ENCODE measurements around the gene PTPRA.
A peak's percentile ranks its signal among the peaks of the same experiment; 100 is the strongest.

The PTPRA gene

DNA sequence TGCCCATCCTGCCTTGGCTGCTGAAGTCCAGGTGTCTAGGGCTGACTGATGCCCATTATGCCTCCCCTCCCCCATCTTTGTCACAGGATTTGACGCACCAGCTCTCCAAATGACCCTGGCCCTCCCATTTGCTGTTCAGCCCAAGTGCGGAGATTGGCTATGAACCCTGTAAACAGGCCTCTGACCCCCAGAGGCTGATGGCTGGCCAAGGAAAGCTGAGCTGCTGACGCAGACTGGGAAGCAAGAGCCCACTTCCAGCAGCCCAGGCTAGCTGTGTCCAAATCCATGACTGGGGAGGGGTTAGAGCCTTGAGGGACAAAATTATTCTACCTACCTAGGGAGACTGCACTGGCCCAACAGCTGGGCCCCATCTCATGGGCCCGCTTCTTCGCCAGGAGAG is 169.3 kb downstream of the PTPRA start:
- Histone ChIP-seq H3K27me3 (ENCODE audit: control insufficient read depth in 1 of 2, insufficient read depth in 2 of 2, low read length in 2 of 2) (no peaks in the 10 kb centered on the region), H3K9me3 (ENCODE audit: control insufficient read depth in 2 of 2, low read length in 2 of 2) (no peaks in the 10 kb centered on the region), H3K4me1 (ENCODE audit: control insufficient read depth, insufficient read depth, low read length) (peaks cover 35% of the 10 kb centered on the region), H3K4me3 (ENCODE audit: low read length in 2 of 2) (no peak overlapping the region), H3K27ac (ENCODE audit: low read length) (peak overlapping the region; percentile 55), H3K36me3 (ENCODE audit: control insufficient read depth in 2 of 2, insufficient read depth in 2 of 2, low read length in 2 of 2) (peaks cover 18 to 27% of the 10 kb centered on the region in 2 donors), H3K9ac (ENCODE audit: low read length in 2 of 2) (no peak overlapping the region)

DNA sequence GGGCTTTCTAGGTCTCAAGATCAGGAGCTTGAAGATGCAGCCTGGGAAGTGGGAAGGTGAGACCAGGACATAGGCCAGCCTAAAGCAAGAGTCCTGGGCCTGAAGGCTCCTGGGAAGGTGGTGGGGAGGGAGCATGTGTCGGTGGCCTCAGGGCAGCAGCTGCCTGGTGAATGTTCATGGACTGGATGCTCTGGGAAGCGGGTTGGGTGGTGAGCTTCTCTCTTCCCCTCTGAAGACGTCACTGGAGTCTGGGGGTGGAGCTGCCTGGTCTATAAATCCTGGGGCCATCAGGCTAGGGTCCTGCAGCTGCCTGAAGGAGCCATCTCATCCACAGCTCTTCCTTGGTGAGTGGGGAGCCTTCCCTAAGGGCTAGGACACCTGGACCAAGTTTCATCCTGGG is 170.0 kb downstream of the PTPRA start, which contains the start of gene GNRH2:
Gene GNRH2, plus strand, starts transcription at position 301 of the 400 bp plus-strand sequence. CDS start 793 bp downstream, outside the sequence.
- Histone ChIP-seq H3K4me3 (ENCODE audit: low read length in 2 of 2) (no peak within 1 kb of the TSS), H3K9ac (ENCODE audit: low read length in 2 of 2) (no peak within 1 kb of the TSS), H3K4me1 (ENCODE audit: control insufficient read depth, insufficient read depth, low read length) (peaks cover 38% of the 10 kb centered on the region), H3K27me3 (ENCODE audit: control insufficient read depth in 1 of 2, insufficient read depth in 2 of 2, low read length in 2 of 2) (no peaks in the 10 kb centered on the region), H3K9me3 (ENCODE audit: control insufficient read depth in 2 of 2, low read length in 2 of 2) (no peaks in the 10 kb centered on the region), H3K36me3 (ENCODE audit: control insufficient read depth in 2 of 2, insufficient read depth in 2 of 2, low read length in 2 of 2) (peaks cover 15 to 26% of the 10 kb centered on the region in 2 donors), H3K27ac (ENCODE audit: low read length) (peak within 1 kb of the TSS; percentile 81)

DNA sequence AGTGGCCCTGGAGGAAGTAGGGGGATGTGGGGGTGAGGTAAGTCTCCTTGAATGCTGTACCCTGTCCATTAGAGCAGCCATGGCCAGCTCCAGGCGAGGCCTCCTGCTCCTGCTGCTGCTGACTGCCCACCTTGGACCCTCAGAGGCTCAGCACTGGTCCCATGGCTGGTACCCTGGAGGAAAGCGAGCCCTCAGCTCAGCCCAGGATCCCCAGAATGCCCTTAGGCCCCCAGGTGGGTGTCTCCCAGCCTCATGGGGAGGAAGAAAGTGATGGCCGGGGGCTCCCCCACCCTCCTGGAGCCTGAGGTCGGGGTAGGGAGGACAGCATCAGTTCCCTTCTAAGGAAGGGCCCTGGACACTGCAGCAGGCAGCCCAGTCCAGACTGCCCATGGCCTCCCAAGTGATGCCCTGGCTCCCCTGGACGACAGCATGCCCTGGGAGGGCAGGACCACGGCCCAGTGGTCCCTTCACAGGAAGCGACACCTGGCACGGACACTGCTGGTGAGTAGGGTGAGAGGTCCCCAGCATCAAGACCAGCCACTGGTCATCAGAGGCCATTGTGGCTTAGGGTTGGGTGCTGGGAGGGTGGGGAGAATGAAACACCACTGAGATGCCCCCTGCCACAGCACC is 171.2 kb downstream of the PTPRA start:
- Histone ChIP-seq H3K9me3 (ENCODE audit: control insufficient read depth in 2 of 2, low read length in 2 of 2) (no peaks in the 10 kb centered on the region), H3K9ac (ENCODE audit: low read length in 2 of 2) (no peak overlapping the region), H3K4me3 (ENCODE audit: low read length in 2 of 2) (no peak overlapping the region), H3K36me3 (ENCODE audit: control insufficient read depth in 2 of 2, insufficient read depth in 2 of 2, low read length in 2 of 2) (peaks cover 6 to 24% of the 10 kb centered on the region in 2 donors), H3K27me3 (ENCODE audit: control insufficient read depth in 1 of 2, insufficient read depth in 2 of 2, low read length in 2 of 2) (no peaks in the 10 kb centered on the region), H3K4me1 (ENCODE audit: control insufficient read depth, insufficient read depth, low read length) (peaks cover 40% of the 10 kb centered on the region), H3K27ac (ENCODE audit: low read length) (peak overlapping the region; percentile 81)

DNA sequence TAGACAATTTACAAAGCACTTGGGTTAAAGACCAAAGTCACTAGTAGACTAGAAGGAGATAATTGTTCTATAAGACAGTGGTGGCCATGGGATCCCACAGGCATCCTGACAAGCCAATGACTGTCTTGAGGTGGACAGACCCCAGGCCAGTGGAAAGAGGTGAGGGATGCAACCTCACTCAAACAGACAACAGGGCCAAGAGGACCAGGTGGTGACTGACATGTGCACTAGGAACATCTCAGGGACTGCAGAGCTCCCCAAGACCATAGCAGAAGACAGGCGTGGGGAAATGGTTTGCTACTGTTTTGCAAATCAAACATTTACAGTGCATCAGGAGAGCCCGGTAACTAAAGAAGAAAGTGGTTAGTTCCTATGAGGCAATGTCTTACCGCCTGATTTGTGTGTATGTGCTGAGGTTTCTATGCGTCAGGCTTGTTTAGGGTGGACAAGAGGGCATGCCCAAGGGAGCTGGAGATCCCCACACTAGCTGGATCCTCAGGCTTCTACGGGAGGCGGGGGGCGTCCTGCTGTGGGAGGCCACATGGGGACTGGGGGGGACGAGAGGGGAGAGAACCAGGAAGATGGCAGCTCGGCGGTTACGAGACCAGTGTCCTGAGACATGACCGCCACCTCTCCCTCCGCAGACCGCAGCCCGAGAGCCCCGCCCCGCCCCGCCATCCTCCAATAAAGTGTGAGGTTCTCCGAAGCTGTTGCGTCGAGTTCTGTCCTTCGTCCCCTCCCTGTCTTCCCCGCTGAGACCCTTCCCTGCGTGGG is 171.9 kb downstream of the PTPRA start:
- H3K9ac ChIP-seq (ENCODE audit: low read length in 2 of 2), result peak overlapping the region; percentile 68 to 74
- H3K36me3 ChIP-seq (ENCODE audit: control insufficient read depth in 2 of 2, insufficient read depth in 2 of 2, low read length in 2 of 2), result peaks cover 14 to 24% of the 10 kb centered on the region in 2 donors
- H3K27me3 ChIP-seq (ENCODE audit: control insufficient read depth in 1 of 2, insufficient read depth in 2 of 2, low read length in 2 of 2), result no peaks in the 10 kb centered on the region
- no peaks in the 10 kb centered on the region for H3K9me3 ChIP-seq (ENCODE audit: control insufficient read depth in 2 of 2, low read length in 2 of 2)
- H3K4me1 ChIP-seq (ENCODE audit: control insufficient read depth, insufficient read depth, low read length), result peaks cover 44% of the 10 kb centered on the region
- H3K4me3 ChIP-seq (ENCODE audit: low read length in 2 of 2), result peak overlapping the region; percentile 78 to 88
- peak overlapping the region; percentile 81 for H3K27ac ChIP-seq (ENCODE audit: low read length)

DNA sequence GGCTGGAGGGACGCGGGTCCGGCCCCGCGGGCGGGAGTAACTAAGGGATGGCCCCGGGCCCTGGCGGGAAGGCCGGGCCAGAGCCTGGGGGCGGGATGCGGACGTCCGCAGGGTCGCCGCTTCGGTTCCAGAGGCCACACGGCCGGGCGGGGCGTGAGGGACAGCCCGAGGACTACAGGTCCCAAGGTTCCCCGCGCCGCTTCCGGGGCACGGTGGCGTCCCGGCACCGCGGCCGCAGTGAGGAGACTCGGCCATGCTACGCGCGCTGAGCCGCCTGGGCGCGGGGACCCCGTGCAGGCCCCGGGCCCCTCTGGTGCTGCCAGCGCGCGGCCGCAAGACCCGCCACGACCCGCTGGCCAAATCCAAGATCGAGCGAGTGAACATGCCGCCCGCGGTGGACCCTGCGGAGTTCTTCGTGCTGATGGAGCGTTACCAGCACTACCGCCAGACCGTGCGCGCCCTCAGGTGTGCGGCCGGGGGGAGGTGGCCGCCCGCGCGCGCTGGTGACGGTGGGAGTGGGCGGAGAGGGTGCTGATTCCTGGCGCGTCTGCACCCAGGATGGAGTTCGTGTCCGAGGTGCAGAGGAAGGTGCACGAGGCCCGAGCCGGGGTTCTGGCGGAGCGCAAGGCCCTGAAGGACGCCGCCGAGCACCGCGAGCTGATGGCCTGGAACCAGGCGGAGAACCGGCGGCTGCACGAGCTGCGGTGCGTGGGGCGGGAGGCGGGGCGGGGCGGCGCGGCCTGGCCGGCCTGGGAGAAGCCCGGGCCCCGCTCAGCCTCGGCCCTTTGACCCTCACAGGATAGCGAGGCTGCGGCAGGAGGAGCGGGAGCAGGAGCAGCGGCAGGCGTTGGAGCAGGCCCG is 172.8 kb downstream of the PTPRA start, which contains the start of gene MRPS26:
Gene MRPS26, plus strand, starts transcription at position 237 of the 861 bp plus-strand sequence. Its CDS starts 17 bp downstream, at position 254.
- H3K36me3 ChIP-seq (ENCODE audit: control insufficient read depth in 2 of 2, insufficient read depth in 2 of 2, low read length in 2 of 2), result peaks cover 14 to 23% of the 10 kb centered on the region in 2 donors
- H3K4me3 ChIP-seq (ENCODE audit: low read length in 2 of 2), result peak within 1 kb of the TSS; percentile 78 to 88
- H3K9ac ChIP-seq (ENCODE audit: low read length in 2 of 2), result peak within 1 kb of the TSS; percentile 68 to 75
- peaks cover 44% of the 10 kb centered on the region for H3K4me1 ChIP-seq (ENCODE audit: control insufficient read depth, insufficient read depth, low read length)
- no peaks in the 10 kb centered on the region for H3K9me3 ChIP-seq (ENCODE audit: control insufficient read depth in 2 of 2, low read length in 2 of 2)
- H3K27ac ChIP-seq (ENCODE audit: low read length), result peak within 1 kb of the TSS; percentile 81
- no peaks in the 10 kb centered on the region for H3K27me3 ChIP-seq (ENCODE audit: control insufficient read depth in 1 of 2, insufficient read depth in 2 of 2, low read length in 2 of 2)

DNA sequence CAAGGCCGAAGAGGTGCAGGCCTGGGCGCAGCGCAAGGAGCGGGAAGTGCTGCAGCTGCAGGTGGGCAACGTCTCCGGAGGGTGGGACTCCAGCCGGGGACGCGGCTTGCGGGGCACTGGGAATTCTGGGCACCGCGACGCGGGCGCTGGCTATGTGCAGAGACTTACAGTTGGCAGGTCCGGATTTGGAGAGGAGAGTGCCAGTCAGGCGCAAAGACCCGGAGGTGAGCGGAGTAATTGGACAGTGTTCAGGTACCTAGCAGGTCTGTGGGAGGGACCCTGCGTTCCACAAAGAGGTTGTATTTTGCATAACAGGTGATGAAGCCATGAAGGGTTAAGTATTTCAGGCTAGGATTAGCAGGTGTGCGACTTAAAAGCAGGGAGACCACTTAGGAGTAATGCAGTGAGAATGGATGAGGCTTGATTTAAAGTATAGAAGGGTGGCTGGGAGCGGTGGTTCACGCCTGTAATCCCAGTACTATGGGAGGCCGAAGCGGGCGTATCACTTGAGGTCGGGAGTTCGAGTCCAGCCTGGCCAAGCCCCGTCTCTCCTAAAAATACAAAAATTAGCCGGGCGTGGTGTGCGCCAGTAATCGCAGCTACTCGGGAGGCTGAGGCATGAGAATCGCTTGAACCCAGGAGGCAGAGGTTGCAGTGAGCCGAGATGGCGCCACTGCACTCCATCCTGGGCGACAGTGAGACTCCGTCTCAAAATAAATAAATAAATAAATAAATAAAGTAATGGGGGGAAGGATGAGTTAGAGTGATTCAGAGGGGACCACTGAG is 173.6 kb downstream of the PTPRA start:
- peak overlapping the region; percentile 78 to 88 for H3K4me3 ChIP-seq (ENCODE audit: low read length in 2 of 2)
- H3K27ac ChIP-seq (ENCODE audit: low read length), result peak overlapping the region; percentile 81
- peaks cover 14 to 23% of the 10 kb centered on the region in 2 donors for H3K36me3 ChIP-seq (ENCODE audit: control insufficient read depth in 2 of 2, insufficient read depth in 2 of 2, low read length in 2 of 2)
- no peaks in the 10 kb centered on the region for H3K27me3 ChIP-seq (ENCODE audit: control insufficient read depth in 1 of 2, insufficient read depth in 2 of 2, low read length in 2 of 2)
- H3K9me3 ChIP-seq (ENCODE audit: control insufficient read depth in 2 of 2, low read length in 2 of 2), result no peaks in the 10 kb centered on the region
- peak overlapping the region; percentile 68 to 75 for H3K9ac ChIP-seq (ENCODE audit: low read length in 2 of 2)
- H3K4me1 ChIP-seq (ENCODE audit: control insufficient read depth, insufficient read depth, low read length), result peaks cover 39% of the 10 kb centered on the region

DNA sequence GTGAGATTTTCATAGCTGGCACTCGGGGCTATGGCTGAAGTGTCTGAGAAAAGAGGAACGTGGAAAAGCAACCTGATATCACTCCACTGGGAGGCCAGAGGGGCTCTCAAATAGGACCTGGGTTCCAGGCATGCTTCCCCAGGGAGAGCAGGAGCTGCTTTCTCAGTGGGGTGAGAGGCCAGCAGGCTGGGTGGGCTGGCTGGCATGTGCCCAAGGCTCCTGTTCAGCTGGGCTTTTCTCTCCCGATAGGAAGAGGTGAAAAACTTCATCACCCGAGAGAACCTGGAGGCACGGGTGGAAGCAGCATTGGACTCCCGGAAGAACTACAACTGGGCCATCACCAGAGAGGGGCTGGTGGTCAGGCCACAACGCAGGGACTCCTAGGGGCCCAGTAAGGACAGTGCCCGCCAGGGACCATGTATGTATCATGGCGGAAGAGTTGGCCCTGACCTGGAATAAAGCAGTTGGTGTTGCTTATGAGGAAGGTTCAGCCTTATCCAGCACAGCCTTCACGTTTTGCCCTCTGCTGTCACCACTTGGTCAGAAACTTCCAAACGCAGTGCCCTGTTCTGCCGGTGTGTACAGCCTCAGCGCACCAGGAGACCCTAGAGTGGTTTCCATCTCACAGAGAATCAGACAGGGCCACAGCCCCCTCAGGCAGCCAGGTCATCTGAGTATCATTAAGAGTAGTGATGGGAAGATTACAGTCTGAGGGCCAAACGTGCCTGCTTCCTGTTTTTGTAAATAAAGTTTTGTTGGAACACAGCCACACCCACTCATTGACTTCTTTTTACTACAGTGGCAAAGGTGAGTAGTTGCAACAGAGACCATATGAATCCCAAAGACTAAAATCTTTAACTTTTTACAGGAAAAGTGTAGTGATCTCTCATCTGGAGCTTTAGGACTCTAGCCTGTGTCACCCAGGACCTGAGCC is 174.5 kb downstream of the PTPRA start:
- no peaks in the 10 kb centered on the region for H3K27me3 ChIP-seq (ENCODE audit: control insufficient read depth in 1 of 2, insufficient read depth in 2 of 2, low read length in 2 of 2)
- H3K27ac ChIP-seq (ENCODE audit: low read length), result no peak overlapping the region
- H3K4me3 ChIP-seq (ENCODE audit: low read length in 2 of 2), result no peak overlapping the region
- H3K9me3 ChIP-seq (ENCODE audit: control insufficient read depth in 2 of 2, low read length in 2 of 2), result no peaks in the 10 kb centered on the region
- H3K9ac ChIP-seq (ENCODE audit: low read length in 2 of 2), result no peak overlapping the region
- peaks cover 14 to 23% of the 10 kb centered on the region in 2 donors for H3K36me3 ChIP-seq (ENCODE audit: control insufficient read depth in 2 of 2, insufficient read depth in 2 of 2, low read length in 2 of 2)
- peaks cover 34% of the 10 kb centered on the region for H3K4me1 ChIP-seq (ENCODE audit: control insufficient read depth, insufficient read depth, low read length)

DNA sequence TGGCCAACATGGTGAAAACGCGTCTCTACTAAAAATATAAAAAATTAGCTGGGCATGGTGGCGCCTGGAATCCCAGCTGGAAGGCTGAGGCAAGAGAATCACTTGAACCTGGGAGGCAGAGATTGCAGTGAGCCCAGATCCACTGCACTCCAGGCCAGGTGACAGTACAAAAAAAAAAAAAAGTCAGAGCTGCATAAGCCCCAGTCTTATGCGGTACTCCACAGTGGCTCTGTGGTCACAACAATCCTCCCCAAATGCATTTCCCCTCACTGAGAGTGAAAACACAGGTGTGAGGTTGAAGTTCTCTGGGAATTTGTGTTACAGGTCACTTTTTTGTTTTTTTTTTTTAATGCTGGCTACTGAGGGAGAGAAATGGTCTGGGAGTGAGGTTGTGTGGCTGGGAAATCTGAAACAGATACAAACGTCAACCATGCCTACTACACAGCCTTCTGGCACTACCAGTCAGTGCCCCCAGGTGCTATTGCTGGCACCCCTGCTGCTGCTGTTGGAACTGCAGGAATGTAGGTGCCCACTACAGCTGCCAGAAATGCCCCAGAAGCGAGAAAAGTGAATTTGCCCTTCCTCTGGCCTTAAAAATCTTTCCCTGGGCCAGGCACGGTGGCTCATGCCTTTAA is 178.2 kb downstream of the PTPRA start:
- H3K27me3 ChIP-seq (ENCODE audit: control insufficient read depth in 1 of 2, insufficient read depth in 2 of 2, low read length in 2 of 2), result no peaks in the 10 kb centered on the region
- no peak overlapping the region for H3K9ac ChIP-seq (ENCODE audit: low read length in 2 of 2)
- peaks cover 19% of the 10 kb centered on the region for H3K4me1 ChIP-seq (ENCODE audit: control insufficient read depth, insufficient read depth, low read length)
- H3K36me3 ChIP-seq (ENCODE audit: control insufficient read depth in 2 of 2, insufficient read depth in 2 of 2, low read length in 2 of 2), result peaks cover 14 to 23% of the 10 kb centered on the region in 2 donors
- H3K9me3 ChIP-seq (ENCODE audit: control insufficient read depth in 2 of 2, low read length in 2 of 2), result no peaks in the 10 kb centered on the region
- H3K27ac ChIP-seq (ENCODE audit: low read length), result no peak overlapping the region
- H3K4me3 ChIP-seq (ENCODE audit: low read length in 2 of 2), result no peak overlapping the region

DNA sequence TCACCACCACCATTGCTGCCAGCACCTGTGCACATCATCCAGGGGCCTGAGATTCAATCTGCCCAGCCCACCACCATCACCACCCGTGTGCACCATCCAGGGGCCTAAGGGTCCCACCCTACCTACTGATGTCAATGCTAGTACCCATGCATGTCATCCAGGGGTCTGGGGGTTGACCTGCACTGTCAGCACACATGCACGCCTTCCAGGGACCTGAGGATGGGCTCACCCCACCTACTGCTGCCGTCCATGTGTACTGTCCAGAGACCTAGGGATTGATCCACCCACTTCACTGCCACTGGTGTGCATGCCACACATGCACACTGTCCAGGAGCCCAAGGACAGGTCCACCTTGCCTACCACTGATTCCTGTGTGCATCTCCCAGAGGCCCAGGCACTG is 186.2 kb downstream of the PTPRA start:
- Histone ChIP-seq H3K9ac (ENCODE audit: low read length in 2 of 2) (no peak overlapping the region), H3K27ac (ENCODE audit: low read length) (no peak overlapping the region), H3K4me3 (ENCODE audit: low read length in 2 of 2) (no peak overlapping the region), H3K4me1 (ENCODE audit: control insufficient read depth, insufficient read depth, low read length) (no peaks in the 10 kb centered on the region), H3K27me3 (ENCODE audit: control insufficient read depth in 1 of 2, insufficient read depth in 2 of 2, low read length in 2 of 2) (no peaks in the 10 kb centered on the region), H3K9me3 (ENCODE audit: control insufficient read depth in 2 of 2, low read length in 2 of 2) (no peaks in the 10 kb centered on the region), H3K36me3 (ENCODE audit: control insufficient read depth in 2 of 2, insufficient read depth in 2 of 2, low read length in 2 of 2) (no peaks in the 10 kb centered on the region)

Measured in stomach smooth muscle (tissue), 2 donors.